Esophagus squamous epithelium (tissue), 4 donors: ENCODE measurements around the gene MT2A.

Experiments
- CTCF ChIP-seq, 6 experiments: fragments of 450-650 bp in 4 of 6; fragments of 200-600 bp in 2 of 6; sonication (generic) in 2 of 6; IDR thresholded peaks; one replicate each; pipeline ENCODE4 v1.5.1; 2016 to 2019; ENCODE audit warnings: antibody characterized with exemption in 6 of 6, mild to moderate bottlenecking in 4 of 6, moderate library complexity in 4 of 6
- POLR2A ChIP-seq, 4 donors: fragments of 450-650 bp; IDR thresholded peaks; one replicate each; pipeline ENCODE4 v1.6.1; 2017; ENCODE audit warnings: antibody characterized with exemption in 4 of 4, mild to moderate bottlenecking in 4 of 4, moderate library complexity in 3 of 4

GRCh38 chr16:56606476-56607108 lies 1.8 kb upstream of the MT2A start:
- TF ChIP-seq CTCF (IDR thresholded peaks at IDR 0.05) (no peak), POLR2A (IDR thresholded peaks at IDR 0.05) (no peak)
